Pulmonary artery endothelial cell (primary cell): ENCODE data around the gene ZSWIM3. TPM values are rescaled to one million over a fixed set of nuclear protein-coding genes. Genes with fewer than 3 reads are reported as not detected.
"Not testable (repeated sequence)": the region's sequence is repeated elsewhere in the genome, so short reads cannot be mapped to it uniquely, and the experiment has no call there.

Source experiments
- DNase-seq: peaks from one replicate; pipeline ENCODE4 v3.0.0-alpha.2; 2011; ENCODE audit warnings: low read depth, low spot score
- total RNA-seq: library from RNA; depleted of rRNA; stranded (reverse); fragments of >200 nt; gene quantifications from 2 replicates; pipeline ENCODE4 v1.2.3, GENCODE V29; 2014

ZSWIM3 gene
- 5.4 and 8.2 TPM in 2 replicates for total RNA-seq

- DNase-seq, result peak; percentile 100
Observed at GRCh38 chr20:45857114-45857881, at the start of gene ZSWIM3, which contains the start of gene ACOT8. Gene ZSWIM3 (plus strand): TSS chr20:45857614. CDS start chr20:45857826, 212 bp downstream. Gene ACOT8 (minus strand): TSS chr20:45857392. CDS start chr20:45857315, 77 bp downstream.

GRCh38 chr20:45810191-45810970 is 47.0 kb upstream of the ZSWIM3 start:
- DNase-seq, result no peak

- DNase-seq, result peak; percentile 99
Observed at GRCh38 chr20:45812157-45813005, 45.0 kb upstream of the ZSWIM3 start, which contains the start of gene UBE2C. Gene UBE2C (plus strand): TSS chr20:45812644. CDS start chr20:45812696, 52 bp downstream.

- DNase-seq, result no peak
Observed at GRCh38 chr20:45813006-45813340, 44.4 kb upstream of the ZSWIM3 start.

GRCh38 chr20:45813489-45813888 is 43.9 kb upstream of the ZSWIM3 start:
- no peak for DNase-seq

GRCh38 chr20:45814314-45814713 is 43.1 kb upstream of the ZSWIM3 start:
- DNase-seq, result no peak

- DNase-seq, result no peak
Observed at GRCh38 chr20:45816951-45817350, 40.5 kb upstream of the ZSWIM3 start.

- no peak for DNase-seq
Observed at GRCh38 chr20:45817376-45818194, 39.8 kb upstream of the ZSWIM3 start.

- DNase-seq, result no peak
Observed at GRCh38 chr20:45818239-45818638, 39.2 kb upstream of the ZSWIM3 start.

GRCh38 chr20:45819466-45819865 is 37.9 kb upstream of the ZSWIM3 start:
- DNase-seq, result no peak

GRCh38 chr20:45821947-45822346 is 35.5 kb upstream of the ZSWIM3 start:
- no peak for DNase-seq

GRCh38 chr20:45822857-45823256 is 34.6 kb upstream of the ZSWIM3 start:
- DNase-seq, result no peak

- DNase-seq, result no peak
Observed at GRCh38 chr20:45823949-45824835, 33.2 kb upstream of the ZSWIM3 start.

- DNase-seq, result no peak
Observed at GRCh38 chr20:45826381-45827019, 30.9 kb upstream of the ZSWIM3 start.

GRCh38 chr20:45827030-45827652 is 30.3 kb upstream of the ZSWIM3 start, which contains the start of gene TNNC2:
Gene TNNC2 (minus strand): TSS chr20:45827312. CDS start chr20:45827248, 64 bp downstream.
- no peak for DNase-seq

GRCh38 chr20:45827712-45828111 is 29.7 kb upstream of the ZSWIM3 start:
- DNase-seq, result no peak

GRCh38 chr20:45828589-45828988 is 28.8 kb upstream of the ZSWIM3 start:
- no peak for DNase-seq

GRCh38 chr20:45829673-45830106 is 27.7 kb upstream of the ZSWIM3 start:
- not testable (repeated sequence) for DNase-seq

- no peak for DNase-seq
Observed at GRCh38 chr20:45832619-45833018, 24.8 kb upstream of the ZSWIM3 start.
